Myocyte (in vitro differentiated cells): ENCODE results near the gene LHPP. TPM values are rescaled to one million over a fixed set of nuclear protein-coding genes. Genes with fewer than 3 reads are reported as not detected.

Experiments
- DNase-seq: peaks from one replicate; pipeline ENCODE4 v3.0.0-alpha.2; 2012; ENCODE audit warnings: low read depth
- total RNA-seq: library from RNA; depleted of rRNA; stranded (reverse); fragments of >200 nt; gene quantifications from 2 replicates; pipeline ENCODE4 v1.2.3, GENCODE V29; 2014

LHPP gene
- total RNA-seq, 1 donor from 2014 or later = 8.1 TPM

DNA sequence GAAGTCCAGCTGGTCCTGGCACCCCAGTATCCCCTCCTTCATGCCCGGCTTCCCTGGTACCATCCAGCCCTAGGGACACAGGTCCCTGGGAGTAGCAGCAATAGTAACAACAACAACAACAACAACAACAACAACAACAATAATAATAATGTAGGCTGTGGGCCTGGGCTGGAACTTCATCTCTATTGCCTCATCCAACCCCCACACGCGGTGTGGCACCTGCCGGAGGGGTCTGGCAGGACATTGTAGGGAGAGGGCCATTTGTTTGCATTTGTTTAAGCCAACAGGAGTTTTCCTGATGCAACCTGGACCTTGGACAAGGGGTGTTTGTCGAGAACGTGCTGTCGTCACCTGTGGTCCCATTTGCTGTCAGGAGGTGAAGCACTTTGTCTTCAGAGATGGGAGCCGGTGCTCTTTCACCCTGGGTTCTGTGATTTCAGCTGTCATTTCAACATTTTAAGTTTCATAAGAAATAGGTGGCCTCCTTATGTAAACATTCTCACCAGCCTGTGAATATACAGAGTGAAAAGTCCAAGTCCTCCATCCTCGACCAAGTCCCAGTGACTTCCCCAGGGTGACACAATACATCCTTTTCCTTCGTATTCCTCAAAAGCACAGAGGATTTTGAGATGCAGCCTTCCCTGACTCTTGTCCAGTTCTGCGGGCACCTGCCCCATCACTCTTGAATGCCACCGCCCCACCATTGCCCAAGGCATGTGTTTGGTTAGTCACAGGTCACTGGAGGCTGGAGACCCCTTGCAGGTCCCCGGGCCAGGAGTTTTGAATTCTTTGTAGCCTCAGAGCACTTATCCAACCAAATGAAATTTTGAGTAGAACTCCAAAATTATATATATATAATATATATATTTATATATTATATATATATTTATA, 9.2 kb downstream of the LHPP start:
- peak; percentile 40 for DNase-seq

- no peak for DNase-seq
Observed at GRCh38 chr10:124472071-124472470, 10.4 kb downstream of the LHPP start.

GRCh38 chr10:124473070-124473469, 11.4 kb downstream of the LHPP start:
- no peak for DNase-seq

- DNase-seq = peak; percentile 62
Observed at GRCh38 chr10:124474514-124475070, 13.0 kb downstream of the LHPP start.

- no peak for DNase-seq
Observed at GRCh38 chr10:124476043-124476725, 14.6 kb downstream of the LHPP start.

- DNase-seq = no peak
Observed at GRCh38 chr10:124477614-124478363, 16.2 kb downstream of the LHPP start.

DNA sequence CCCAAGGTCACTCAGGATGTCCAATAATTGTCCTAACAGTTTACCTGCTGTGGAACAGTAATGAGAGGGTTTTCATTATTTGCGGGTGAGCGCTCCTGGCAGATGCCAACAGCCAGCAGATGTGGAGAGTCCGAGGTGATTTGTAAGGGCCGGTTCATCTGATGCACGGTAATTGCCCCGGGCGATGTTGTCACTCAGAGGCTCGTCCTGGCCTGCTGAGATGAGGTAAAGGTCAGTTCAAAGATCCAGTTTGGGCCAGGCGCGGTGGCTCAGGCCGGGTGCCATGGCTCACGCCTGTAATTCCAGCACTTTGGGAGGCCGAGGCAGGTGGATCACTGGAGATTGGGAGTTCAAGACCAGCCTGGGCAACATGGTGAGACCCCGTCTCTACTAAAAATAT, 16.9 kb downstream of the LHPP start:
- no peak for DNase-seq

GRCh38 chr10:124480860-124481259, 19.2 kb downstream of the LHPP start:
- DNase-seq = no peak

DNA sequence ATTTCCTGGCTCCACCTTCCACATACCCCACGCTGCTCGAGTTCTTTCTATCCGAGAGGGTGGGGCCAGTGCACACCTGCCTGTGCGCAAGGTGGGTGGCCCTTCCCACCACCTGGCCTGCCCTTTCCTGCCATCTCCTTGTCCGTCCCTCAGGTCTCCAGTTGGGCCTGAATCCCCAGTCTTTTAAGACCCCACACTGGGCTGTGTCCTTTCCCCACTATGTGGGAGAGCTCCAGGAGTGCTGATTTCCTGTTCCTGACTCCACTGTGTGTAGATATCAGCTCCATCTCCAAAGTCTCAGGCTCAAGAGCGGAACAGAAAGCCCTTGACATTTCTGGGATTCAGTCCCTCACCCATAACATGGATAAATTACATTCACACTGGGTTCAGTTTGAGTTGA, 20.1 kb downstream of the LHPP start:
- DNase-seq = no peak

DNA sequence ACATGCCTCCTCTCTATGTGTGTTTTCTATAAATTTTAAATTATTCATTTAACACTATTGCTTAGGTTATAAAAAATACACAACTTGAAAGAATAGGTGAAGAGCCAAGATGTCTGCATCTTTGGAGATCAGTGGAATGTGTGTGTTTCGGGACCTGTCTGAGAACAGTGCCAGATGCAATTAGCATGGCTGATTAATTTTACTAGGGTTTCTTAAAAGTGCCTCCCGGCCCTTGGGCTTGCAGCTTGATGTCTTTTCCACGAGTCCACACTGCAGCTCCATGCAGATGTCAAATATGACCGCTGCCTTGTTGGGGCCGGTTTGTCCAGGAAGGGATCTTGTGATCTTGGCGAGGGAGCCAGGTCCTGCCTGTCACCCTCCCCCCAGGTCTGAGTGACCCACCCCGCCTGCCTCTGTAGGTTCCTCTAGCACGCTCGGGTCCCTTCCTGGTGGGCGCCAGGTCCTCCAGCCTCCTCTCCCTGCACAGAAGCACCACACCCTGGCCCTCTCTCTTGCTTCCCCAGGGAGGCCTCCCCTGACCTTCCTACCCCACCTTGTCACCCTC, 20.7 kb downstream of the LHPP start:
- DNase-seq = no peak

GRCh38 chr10:124482876-124483275, 21.3 kb downstream of the LHPP start:
- DNase-seq = no peak

- DNase-seq = no peak
Observed at GRCh38 chr10:124484031-124484430, 22.4 kb downstream of the LHPP start.

DNA sequence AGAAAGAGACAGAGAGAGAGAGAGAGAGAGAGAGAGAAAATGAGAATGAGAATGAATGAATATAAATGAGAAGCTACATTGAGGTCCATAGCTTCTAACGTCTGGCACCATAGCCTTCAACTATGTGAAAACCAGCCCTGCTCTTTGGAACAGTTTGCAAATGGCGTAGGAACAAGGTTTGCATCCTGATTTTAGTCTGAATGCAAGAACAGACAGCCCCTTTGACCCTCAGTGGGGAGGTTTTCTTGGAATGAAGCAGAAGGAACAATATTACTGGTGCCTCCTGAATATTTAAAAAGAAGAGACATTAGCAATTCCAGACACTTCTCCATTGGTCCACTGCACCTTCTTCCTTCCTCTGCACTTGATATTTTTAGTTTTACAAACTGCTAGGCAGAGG, 23.0 kb downstream of the LHPP start:
- DNase-seq = no peak

GRCh38 chr10:124486635-124487034, 25.0 kb downstream of the LHPP start:
- DNase-seq = no peak

- no peak for DNase-seq
Observed at GRCh38 chr10:124491105-124491504, 29.5 kb downstream of the LHPP start.

DNA sequence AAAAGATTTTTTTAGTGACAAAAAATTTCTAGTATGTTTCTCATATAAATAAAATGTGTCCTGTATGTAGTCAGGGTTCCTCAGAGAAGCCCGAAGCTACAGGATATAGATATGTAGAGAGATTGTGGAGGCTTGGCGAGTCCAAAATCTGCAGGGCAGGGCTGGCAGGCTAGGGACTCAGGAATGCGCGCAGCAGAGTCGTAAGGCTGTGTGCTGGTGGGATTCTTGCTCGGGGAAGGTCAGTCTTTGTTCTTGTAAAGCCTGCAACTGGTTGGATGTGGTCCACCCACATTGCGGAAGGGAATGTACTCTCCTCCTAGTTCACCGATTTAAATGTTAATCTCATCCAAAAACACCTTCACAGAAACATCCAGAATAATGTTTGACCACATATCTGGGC, 30.6 kb downstream of the LHPP start:
- DNase-seq = no peak

GRCh38 chr10:124493214-124493882, 31.7 kb downstream of the LHPP start:
- no peak for DNase-seq

DNA sequence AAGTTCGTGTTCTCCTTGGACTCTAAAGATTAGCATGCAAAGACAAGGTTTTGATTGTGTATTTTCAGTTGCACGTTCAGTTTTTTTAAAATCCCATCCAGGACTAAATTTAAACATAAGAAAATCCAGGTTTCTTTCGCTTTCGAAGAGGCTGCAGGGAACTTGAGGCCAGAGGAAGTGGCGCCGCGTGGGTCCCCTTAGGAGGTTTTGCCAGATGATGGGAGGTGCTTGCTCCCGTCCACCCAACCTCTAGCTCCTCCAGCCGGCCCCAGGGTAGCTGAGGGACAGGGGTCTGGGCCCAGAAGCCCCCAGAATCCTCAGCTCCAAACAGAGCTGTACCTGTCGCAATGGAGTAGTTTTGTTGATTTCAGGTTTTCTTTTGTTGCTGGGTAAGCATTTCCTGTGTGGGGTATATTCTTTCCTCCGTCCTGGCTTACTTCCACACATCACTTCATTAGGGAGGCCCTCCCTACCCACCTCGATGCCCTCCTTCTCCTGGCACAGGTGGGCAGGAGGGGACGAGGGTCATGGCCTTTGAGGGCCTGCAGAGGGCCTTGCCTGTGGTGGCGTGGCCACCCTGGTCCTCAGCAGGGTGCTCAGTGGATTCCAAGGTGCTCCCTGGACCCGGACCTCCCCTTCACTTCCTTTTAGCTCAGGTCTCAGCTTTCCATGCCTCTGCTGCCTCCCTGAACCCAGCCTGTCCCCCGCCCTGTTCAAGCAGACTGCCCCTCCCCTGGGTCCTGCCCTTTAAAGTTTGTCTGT, 32.6 kb downstream of the LHPP start:
- no peak for DNase-seq

GRCh38 chr10:124495162-124495561, 33.5 kb downstream of the LHPP start:
- no peak for DNase-seq

DNA sequence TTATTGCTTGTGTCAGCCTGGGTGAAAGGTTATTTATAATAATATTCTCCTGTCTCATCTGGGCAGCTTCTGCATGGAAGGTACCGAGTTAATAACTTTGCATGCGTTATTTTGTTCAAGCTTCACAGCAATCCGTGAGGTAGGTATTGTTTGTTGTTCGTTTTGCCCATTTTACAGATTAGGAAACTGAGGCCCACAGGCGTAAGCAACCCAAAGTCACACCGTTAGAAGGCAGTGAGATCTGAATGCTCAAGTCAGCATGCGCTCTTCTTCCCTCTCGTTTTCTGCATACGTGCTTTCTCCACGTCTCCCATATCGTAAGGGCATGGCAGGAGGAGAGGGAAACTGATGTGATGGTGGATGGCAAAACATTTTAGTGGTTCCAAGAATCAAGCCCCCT, 34.1 kb downstream of the LHPP start:
- no peak for DNase-seq
